ENCODE measurements around the gene ZNF518B. TPM values are rescaled to one million over a fixed set of nuclear protein-coding genes. Genes with fewer than 3 reads are reported as not detected.

The ZNF518B gene
- polyA plus RNA-seq (ENCODE audit: insufficient read length in 3 of 3), result 10 to 100 TPM; 30.6 to 37.3 (median 32.0) TPM

- peak; percentile 38 to 72 (median 57) for DNase-seq (ENCODE audit: low read depth in 3 of 3, low spot score in 2 of 3)
These were observed at the start of gene ZNF518B for GRCh38 chr4:10457255-10457801. TSS of gene ZNF518B (minus strand) at chr4:10457426. CDS start at chr4:10446328, 11,098 bp downstream.

DNA sequence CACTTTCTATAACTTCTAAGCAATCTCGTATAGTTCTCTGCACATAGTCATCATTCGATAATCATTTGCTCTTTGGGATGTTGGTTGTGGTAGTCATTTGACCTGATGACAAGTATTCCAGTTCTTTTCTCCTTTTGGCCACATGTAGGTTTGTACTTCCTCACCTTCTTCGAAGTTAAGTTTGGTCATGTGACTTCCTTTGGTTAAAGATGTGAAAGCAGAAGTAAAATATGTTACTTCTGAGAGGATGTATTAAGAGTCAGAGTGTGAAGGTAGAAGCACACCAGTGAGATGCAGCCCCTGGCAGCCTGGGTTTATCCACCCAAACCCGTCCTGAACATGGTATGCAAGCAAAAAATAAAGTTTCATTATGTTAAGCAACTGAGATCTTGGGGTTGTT, 48.9 kb upstream of the ZNF518B start:
- DNase-seq (ENCODE audit: low read depth in 3 of 3, low spot score in 2 of 3), result no peak

GRCh38 chr4:10504570-10505179, 47.4 kb upstream of the ZNF518B start:
- no peak for DNase-seq (ENCODE audit: low read depth in 3 of 3, low spot score in 2 of 3)

DNA sequence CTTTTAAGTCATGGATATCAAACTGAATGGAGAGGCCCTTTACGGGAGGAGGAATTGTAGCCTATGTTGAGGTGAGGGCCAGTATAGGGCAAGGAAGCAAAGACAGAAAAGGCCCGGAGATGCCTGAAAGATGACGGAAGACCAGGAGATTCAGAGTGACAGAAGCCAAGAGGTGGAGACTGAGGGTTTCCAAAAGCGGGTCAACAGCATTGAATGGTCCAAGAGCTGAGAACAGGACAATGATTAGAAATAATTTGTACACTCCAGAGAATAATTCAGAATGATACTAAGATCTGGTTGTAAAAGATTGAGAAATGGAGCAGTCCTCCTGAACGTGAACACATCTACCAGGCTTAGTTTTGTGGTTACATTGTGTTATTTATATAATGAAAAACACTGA, 45.5 kb upstream of the ZNF518B start:
- no peak for DNase-seq (ENCODE audit: low read depth in 3 of 3, low spot score in 2 of 3)

GRCh38 chr4:10500776-10501175, 43.5 kb upstream of the ZNF518B start:
- no peak for DNase-seq (ENCODE audit: low read depth in 3 of 3, low spot score in 2 of 3)

DNA sequence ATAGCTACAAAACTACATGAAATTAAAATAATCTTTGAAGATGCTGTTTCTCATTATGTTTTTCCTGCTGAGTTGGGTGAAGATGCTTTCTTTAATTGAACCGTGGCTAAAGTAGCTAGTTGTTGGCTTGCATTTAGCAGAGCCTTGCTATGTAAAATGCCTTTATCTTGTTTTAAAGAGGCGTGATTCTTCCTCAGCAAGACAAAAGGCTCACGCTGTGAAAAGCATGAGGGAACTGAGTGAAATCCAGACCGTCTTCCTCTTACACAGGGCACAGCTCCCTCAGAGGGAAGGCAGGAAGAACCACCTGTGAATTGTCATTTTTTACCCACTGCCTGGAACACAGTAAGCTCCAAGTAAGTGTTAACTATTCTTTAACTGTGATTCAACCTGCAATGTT, 39.0 kb upstream of the ZNF518B start:
- DNase-seq (ENCODE audit: low read depth in 3 of 3, low spot score in 2 of 3), result no peak

DNA sequence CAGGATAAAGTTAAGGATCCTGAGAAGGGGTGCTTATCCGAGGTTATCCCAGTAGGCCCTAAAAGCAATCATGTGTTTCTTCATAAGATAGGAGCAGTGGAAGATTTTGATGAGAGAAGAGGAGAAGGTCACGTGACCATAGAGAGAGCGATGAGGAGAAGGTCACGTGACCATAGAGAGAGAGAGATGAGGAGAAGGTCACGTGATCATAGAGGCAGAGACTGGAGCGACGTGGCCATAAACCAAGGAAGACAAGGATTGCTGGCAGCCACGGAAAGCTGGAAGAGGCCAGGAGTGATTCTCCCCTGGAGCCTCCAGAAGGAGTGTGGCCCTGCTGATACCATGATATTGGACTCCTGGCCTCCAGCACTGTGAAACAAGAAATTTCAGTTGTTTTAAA, 38.4 kb upstream of the ZNF518B start:
- no peak for DNase-seq (ENCODE audit: low read depth in 3 of 3, low spot score in 2 of 3)

DNA sequence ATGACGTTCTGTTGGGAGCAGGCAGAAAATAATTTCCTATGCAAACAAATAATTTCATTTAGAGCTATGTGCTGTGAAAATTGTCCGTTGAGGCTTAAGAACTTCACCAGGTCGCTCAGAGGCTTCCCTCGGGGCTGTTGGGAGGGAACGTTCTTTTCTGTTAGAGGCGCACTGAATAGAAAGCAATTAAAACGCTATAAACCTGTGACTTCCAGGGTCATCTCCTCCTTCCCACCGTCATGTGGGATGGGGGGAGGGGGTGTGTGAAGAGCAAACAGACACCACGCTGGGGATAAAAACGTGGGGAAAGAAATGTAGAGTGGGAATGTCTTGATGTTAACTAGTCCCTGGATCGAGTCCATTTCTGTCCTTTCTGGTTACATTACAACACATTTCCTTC, 35.2 kb upstream of the ZNF518B start:
- peak in 1 of 3 donors; percentile 7 for DNase-seq (ENCODE audit: low read depth in 3 of 3, low spot score in 2 of 3)

DNA sequence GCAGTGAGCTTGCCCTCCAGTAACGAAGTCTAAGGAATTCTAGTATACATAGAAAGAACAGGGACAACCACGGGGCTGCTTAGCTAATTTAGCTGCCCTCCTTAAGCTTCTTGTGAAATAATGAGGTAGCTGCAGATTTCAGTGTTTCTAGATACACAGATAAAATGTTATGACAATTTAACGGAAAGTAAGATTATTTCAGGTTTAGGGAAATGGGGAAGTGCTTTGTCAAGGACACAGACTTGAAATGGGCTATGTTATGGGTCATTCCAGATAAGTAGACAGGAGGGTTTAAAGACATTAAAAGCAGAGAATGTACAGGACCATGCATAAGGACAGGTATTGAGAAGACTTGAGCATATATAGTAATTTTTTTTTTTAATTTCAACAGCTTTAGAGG, 34.2 kb upstream of the ZNF518B start:
- DNase-seq (ENCODE audit: low read depth in 3 of 3, low spot score in 2 of 3), result no peak

DNA sequence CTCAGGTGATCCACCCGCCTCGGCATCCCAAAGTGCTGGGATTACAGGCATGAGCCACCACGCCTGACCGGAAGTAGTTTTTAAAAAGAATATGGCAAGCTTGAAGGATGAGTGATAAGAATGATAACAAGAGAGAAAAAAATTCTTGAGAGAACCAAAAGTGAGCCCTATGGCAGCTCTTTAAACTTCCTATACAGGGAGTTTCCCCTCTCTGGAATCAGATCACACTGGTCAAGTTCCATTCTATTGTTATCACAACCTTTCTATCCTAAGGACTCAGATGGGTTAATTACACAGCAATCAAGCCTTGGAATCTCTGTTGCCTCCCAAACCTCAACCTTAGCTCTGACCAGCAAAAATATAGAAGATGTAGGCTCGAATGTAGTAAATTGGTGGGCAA, 33.8 kb upstream of the ZNF518B start:
- no peak for DNase-seq (ENCODE audit: low read depth in 3 of 3, low spot score in 2 of 3)

DNA sequence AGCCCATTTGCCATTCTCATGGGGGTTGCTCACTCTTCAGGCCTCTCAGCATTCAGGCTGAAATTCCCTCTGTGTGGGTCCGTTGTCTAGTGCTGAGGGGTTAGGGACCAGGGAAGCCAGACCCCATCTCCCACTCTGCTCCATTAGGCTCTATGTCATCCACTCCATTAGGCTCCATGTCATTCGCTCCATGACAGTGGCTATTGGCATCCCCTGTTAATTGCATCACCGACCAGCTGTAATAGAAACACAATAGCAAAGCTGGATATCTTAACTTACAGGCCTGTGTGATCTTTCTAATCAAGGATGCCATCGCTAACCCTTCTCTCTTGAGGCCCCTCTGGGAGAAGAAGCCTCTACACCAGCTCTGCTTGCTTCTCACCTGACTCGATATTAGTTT, 25.7 kb upstream of the ZNF518B start:
- no peak for DNase-seq (ENCODE audit: low read depth in 3 of 3, low spot score in 2 of 3)

- DNase-seq (ENCODE audit: low read depth in 3 of 3, low spot score in 2 of 3), result no peak
These were observed 23.4 kb upstream of the ZNF518B start for GRCh38 chr4:10480616-10481015.

- DNase-seq (ENCODE audit: low read depth in 3 of 3, low spot score in 2 of 3), result no peak
These were observed 21.4 kb upstream of the ZNF518B start for GRCh38 chr4:10478621-10479020.

- no peak for DNase-seq (ENCODE audit: low read depth in 3 of 3, low spot score in 2 of 3)
These were observed 13.3 kb upstream of the ZNF518B start for GRCh38 chr4:10470505-10470904.

DNA sequence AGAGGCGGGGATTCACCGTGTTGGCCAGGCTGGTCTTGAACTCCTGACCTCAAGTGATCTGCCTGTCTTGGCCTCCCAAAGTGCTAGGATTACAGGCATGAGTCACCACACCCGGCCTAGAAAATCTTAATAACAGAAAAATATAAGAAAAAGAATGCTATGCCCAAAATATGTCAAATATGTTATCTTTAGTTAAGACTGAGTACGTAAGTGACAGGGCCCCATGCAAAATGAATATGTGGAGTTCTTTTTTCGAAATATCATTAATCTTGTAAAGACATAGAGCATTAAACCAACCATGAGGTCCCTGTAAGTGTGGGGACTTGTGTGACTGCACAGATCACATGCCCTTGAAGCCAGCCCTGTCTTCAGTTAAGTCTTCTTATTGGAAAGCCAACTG, 8.9 kb upstream of the ZNF518B start:
- DNase-seq (ENCODE audit: low read depth in 3 of 3, low spot score in 2 of 3), result no peak

- DNase-seq (ENCODE audit: low read depth in 3 of 3, low spot score in 2 of 3), result no peak
These were observed 5.7 kb upstream of the ZNF518B start for GRCh38 chr4:10462876-10463275.

DNA sequence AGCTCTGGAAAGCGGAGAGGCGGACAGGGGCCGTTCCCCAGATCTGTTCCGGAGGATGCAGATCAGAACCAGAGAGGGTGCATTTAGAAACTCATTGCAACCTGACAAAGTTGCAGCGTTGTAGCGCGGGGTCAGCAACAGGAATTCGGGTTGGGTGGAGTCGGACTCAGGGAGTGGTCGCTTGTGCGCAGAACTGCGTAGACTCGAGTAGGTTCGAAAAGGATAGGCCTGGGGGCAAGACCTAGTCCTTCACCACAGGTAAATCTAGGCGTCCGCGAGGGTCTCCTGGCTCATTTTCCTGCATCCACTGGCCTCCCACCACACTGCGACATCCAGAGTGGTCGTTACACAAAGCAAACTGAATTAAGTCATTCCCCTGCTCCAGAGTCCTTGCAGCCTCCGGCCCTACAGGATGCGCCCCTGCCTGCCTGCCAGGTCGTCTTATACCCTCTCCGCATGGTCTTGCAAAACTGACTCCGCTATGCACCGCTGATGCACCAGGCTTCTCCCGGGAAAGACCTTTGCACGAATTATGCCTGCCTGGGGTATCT, 4.7 kb upstream of the ZNF518B start:
- DNase-seq (ENCODE audit: low read depth in 3 of 3, low spot score in 2 of 3), result no peak

GRCh38 chr4:10461091-10461849, 4.0 kb upstream of the ZNF518B start:
- peak; percentile 47 to 71 (median 64) for DNase-seq (ENCODE audit: low read depth in 3 of 3, low spot score in 2 of 3)

GRCh38 chr4:10460313-10461047, 3.3 kb upstream of the ZNF518B start:
- no peak for DNase-seq (ENCODE audit: low read depth in 3 of 3, low spot score in 2 of 3)

GRCh38 chr4:10459305-10459704, 2.1 kb upstream of the ZNF518B start:
- no peak for DNase-seq (ENCODE audit: low read depth in 3 of 3, low spot score in 2 of 3)

DNA sequence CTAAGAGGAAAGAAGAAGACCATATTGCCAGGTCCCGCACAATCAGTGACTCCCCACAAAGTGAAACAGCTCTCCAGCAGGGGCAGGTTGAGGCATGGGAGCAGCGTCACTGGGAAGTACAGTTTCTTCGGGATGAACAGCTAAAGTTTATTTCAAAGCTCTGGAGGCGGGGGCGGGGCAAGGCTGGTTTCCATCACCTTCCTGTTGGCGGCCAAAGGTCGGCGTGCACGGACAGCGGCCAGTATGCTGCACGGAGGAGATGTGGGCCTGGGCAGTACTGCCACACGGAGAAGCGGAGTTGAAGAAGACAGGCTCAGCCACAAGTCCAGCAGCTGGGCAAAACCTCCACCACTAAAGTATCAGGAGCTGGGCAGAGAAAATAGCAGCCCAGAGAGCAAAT, 951 bp upstream of the ZNF518B start:
- DNase-seq (ENCODE audit: low read depth in 3 of 3, low spot score in 2 of 3), result no peak
